Hepatocyte (in vitro differentiated cells): ENCODE data around the gene DRAM1.

ENCODE experiments used
- EZH2phosphoT487 ChIP-seq: fragments of 200-600 bp; sonication (generic); IDR thresholded peaks from one replicate; pipeline ENCODE4 v1.6.1; 2018; ENCODE audit warnings: antibody characterized with exemption, mild to moderate bottlenecking, low read depth, moderate library complexity; ENCODE audit not compliant: unreplicated experiment, severe bottlenecking
- TF ChIP-seq, protein P1 (sequence below): fragments of 200-600 bp; sonication (generic); IDR thresholded peaks from 2 replicates; pipeline ENCODE4 v1.5.1; 2016; ENCODE audit warnings: antibody characterized with exemption, mild to moderate bottlenecking; ENCODE audit not compliant: poor library complexity

- TF ChIP-seq, protein P1, sequence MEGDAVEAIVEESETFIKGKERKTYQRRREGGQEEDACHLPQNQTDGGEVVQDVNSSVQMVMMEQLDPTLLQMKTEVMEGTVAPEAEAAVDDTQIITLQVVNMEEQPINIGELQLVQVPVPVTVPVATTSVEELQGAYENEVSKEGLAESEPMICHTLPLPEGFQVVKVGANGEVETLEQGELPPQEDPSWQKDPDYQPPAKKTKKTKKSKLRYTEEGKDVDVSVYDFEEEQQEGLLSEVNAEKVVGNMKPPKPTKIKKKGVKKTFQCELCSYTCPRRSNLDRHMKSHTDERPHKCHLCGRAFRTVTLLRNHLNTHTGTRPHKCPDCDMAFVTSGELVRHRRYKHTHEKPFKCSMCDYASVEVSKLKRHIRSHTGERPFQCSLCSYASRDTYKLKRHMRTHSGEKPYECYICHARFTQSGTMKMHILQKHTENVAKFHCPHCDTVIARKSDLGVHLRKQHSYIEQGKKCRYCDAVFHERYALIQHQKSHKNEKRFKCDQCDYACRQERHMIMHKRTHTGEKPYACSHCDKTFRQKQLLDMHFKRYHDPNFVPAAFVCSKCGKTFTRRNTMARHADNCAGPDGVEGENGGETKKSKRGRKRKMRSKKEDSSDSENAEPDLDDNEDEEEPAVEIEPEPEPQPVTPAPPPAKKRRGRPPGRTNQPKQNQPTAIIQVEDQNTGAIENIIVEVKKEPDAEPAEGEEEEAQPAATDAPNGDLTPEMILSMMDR, result no peak
- no peak for TF ChIP-seq EZH2phosphoT487
These were observed 989 bp upstream of the DRAM1 start for GRCh38 chr12:101876322-101876860.
